Measurements from ENCODE around the gene KCNK17. TPM values are rescaled to one million over a fixed set of nuclear protein-coding genes. Genes with fewer than 3 reads are reported as not detected.

KCNK17 gene
- total RNA-seq, 1 experiment from 2014 or later: not detected

DNA sequence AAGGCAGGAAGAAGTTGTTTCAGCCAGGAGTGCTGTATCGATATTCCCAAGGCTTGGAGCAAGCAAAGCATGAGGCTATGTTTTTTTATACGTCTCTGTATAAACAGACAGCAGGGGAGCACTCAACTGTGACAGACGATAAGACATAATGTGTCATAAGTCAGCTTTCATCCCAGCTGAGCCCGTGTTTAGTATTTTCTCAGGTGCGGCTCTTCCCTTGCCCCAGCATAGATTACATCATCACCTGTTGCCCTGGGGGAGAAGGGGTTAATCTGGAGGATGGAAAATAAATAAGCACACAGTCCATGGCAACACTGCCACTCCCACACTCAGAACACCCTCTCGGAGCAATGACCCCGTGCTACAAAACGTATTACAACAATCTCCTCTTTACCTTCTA is 62.8 kb downstream of the KCNK17 start:
- TF ChIP-seq, protein P1, sequence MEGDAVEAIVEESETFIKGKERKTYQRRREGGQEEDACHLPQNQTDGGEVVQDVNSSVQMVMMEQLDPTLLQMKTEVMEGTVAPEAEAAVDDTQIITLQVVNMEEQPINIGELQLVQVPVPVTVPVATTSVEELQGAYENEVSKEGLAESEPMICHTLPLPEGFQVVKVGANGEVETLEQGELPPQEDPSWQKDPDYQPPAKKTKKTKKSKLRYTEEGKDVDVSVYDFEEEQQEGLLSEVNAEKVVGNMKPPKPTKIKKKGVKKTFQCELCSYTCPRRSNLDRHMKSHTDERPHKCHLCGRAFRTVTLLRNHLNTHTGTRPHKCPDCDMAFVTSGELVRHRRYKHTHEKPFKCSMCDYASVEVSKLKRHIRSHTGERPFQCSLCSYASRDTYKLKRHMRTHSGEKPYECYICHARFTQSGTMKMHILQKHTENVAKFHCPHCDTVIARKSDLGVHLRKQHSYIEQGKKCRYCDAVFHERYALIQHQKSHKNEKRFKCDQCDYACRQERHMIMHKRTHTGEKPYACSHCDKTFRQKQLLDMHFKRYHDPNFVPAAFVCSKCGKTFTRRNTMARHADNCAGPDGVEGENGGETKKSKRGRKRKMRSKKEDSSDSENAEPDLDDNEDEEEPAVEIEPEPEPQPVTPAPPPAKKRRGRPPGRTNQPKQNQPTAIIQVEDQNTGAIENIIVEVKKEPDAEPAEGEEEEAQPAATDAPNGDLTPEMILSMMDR (IDR thresholded peaks at IDR 0.05; ENCODE audit: unreplicated experiment): no peak
- DNase-seq: no peak
- Mint-ChIP-seq H3K36me3 (ENCODE audit: insufficient read depth, unreplicated experiment) (no peaks in the 10 kb centered on the region), H3K4me1 (ENCODE audit: low read depth, unreplicated experiment) (no peaks in the 10 kb centered on the region), H3K9me3 (ENCODE audit: low read depth, unreplicated experiment) (peaks cover 14% of the 10 kb centered on the region), H3K27ac (ENCODE audit: unreplicated experiment) (no peak overlapping the region), H3K4me3 (ENCODE audit: low read depth, unreplicated experiment) (no peak overlapping the region), H3K27me3 (ENCODE audit: unreplicated experiment) (peaks cover 31% of the 10 kb centered on the region)
- BruUV-seq (replicated peaks): no TSS peak
- intact Hi-C loops (cut with micrococcal nuclease; ENCODE audit: unreplicated experiment): no loop called here
- CTCF ChIA-PET: no interaction called here

GRCh38 chr6:39250507-39250906 is 63.7 kb downstream of the KCNK17 start:
- CTCF ChIA-PET: no interaction called here
- intact Hi-C loops (cut with micrococcal nuclease; ENCODE audit: unreplicated experiment): no loop called here
- no peak overlapping the region for H3K27ac Mint-ChIP-seq (ENCODE audit: unreplicated experiment)
- no TSS peak for BruUV-seq (replicated peaks)
- H3K4me3 Mint-ChIP-seq (ENCODE audit: low read depth, unreplicated experiment): no peak overlapping the region
- H3K9me3 Mint-ChIP-seq (ENCODE audit: low read depth, unreplicated experiment): peaks cover 14% of the 10 kb centered on the region
- peaks cover 31% of the 10 kb centered on the region for H3K27me3 Mint-ChIP-seq (ENCODE audit: unreplicated experiment)
- DNase-seq: no peak
- H3K36me3 Mint-ChIP-seq (ENCODE audit: insufficient read depth, unreplicated experiment): no peaks in the 10 kb centered on the region
- TF ChIP-seq, protein P1 (IDR thresholded peaks at IDR 0.05; ENCODE audit: unreplicated experiment): no peak
- no peaks in the 10 kb centered on the region for H3K4me1 Mint-ChIP-seq (ENCODE audit: low read depth, unreplicated experiment)

DNA sequence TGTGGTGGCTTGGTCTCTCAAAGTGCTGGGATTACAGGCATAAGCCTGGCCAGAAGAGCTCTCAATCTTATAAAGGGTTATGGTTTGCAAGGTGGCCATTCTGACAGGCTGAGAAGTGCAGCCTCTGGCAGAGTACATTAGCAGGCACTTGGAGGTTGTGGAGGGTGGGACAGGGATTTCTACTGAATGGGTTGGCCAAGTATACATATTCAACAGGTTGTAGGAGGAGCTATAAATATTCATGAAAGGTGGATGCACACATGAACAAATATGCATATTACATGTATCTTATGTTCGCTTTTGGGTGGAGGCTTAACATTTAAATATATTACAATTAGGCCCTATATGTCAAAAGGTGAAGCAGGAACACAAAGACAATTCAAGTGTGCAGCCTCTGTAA is 64.9 kb downstream of the KCNK17 start:
- DNase-seq: no peak
- H3K27me3 Mint-ChIP-seq (ENCODE audit: unreplicated experiment): peaks cover 31% of the 10 kb centered on the region
- H3K4me1 Mint-ChIP-seq (ENCODE audit: low read depth, unreplicated experiment): no peaks in the 10 kb centered on the region
- intact Hi-C loops (cut with micrococcal nuclease; ENCODE audit: unreplicated experiment): no loop called here
- CTCF ChIA-PET: no interaction called here
- H3K27ac Mint-ChIP-seq (ENCODE audit: unreplicated experiment): no peak overlapping the region
- no TSS peak for BruUV-seq (replicated peaks)
- TF ChIP-seq, protein P1 (IDR thresholded peaks at IDR 0.05; ENCODE audit: unreplicated experiment): no peak
- no peaks in the 10 kb centered on the region for H3K36me3 Mint-ChIP-seq (ENCODE audit: insufficient read depth, unreplicated experiment)
- H3K4me3 Mint-ChIP-seq (ENCODE audit: low read depth, unreplicated experiment): no peak overlapping the region
- H3K9me3 Mint-ChIP-seq (ENCODE audit: low read depth, unreplicated experiment): peaks cover 10% of the 10 kb centered on the region

Other genes starting within 250 kb of the KCNK17 start
- gene SAYSD1, start 199.2 kb downstream of the KCNK17 start, total RNA-seq (2022): 23.2 and 23.7 TPM in 2 replicates
- 62.4 and 77.5 TPM in 2 replicates for gene KCNK5, start 84.9 kb downstream of the KCNK17 start, total RNA-seq (2022)
- gene KCNK16, start 8.3 kb upstream of the KCNK17 start, total RNA-seq (2022): not detected in 2 replicates